Measurements from ENCODE around the gene TYRP1. TPM values are rescaled to one million over a fixed set of nuclear protein-coding genes. Genes with fewer than 3 reads are reported as not detected.

The TYRP1 gene
- total RNA-seq, 2 donors from 2014 or later, result 1.8 to 3.8 TPM

GRCh38 chr9:12656803-12657202 is 36.4 kb upstream of the TYRP1 start:
- H3K27ac ChIP-seq, result no peak overlapping the region
- no peak for ATAC-seq (ENCODE audit: insufficient number of reproducible peaks, low FRiP score, low read depth)
- H3K4me3 ChIP-seq, result no peak overlapping the region
- no peak for TF ChIP-seq CTCF (IDR thresholded peaks at IDR 0.05)
- no peaks in the 10 kb centered on the region for H3K9me3 ChIP-seq
- no peaks in the 10 kb centered on the region for H3K27me3 ChIP-seq (replicated peaks; ENCODE audit: insufficient read depth)
- H3K4me1 ChIP-seq (ENCODE audit: control insufficient read depth in 1 of 2, low read depth in 2 of 2), result no peaks in the 10 kb centered on the region
- no peaks in the 10 kb centered on the region for H3K36me3 ChIP-seq
- DNase-seq (ENCODE audit: low spot score), result no peak

GRCh38 chr9:12657233-12657632 is 36.0 kb upstream of the TYRP1 start:
- TF ChIP-seq CTCF (IDR thresholded peaks at IDR 0.05), result no peak
- Histone ChIP-seq H3K4me1 (ENCODE audit: control insufficient read depth in 1 of 2, low read depth in 2 of 2) (no peaks in the 10 kb centered on the region), H3K4me3 (no peak overlapping the region), H3K27me3 (replicated peaks; ENCODE audit: insufficient read depth) (no peaks in the 10 kb centered on the region), H3K9me3 (no peaks in the 10 kb centered on the region), H3K27ac (no peak overlapping the region), H3K36me3 (no peaks in the 10 kb centered on the region)
- no peak for ATAC-seq (ENCODE audit: insufficient number of reproducible peaks, low FRiP score, low read depth)
- no peak for DNase-seq (ENCODE audit: low spot score)

GRCh38 chr9:12657998-12658397 is 35.2 kb upstream of the TYRP1 start:
- DNase-seq (ENCODE audit: low spot score) (no peak), ATAC-seq (ENCODE audit: insufficient number of reproducible peaks, low FRiP score, low read depth) (no peak)
- no peak for TF ChIP-seq CTCF (IDR thresholded peaks at IDR 0.05)
- no peaks in the 10 kb centered on the region for H3K4me1 ChIP-seq (ENCODE audit: control insufficient read depth in 1 of 2, low read depth in 2 of 2)
- no peak overlapping the region for H3K27ac ChIP-seq
- H3K9me3 ChIP-seq, result no peaks in the 10 kb centered on the region
- H3K4me3 ChIP-seq, result no peak overlapping the region
- H3K27me3 ChIP-seq (replicated peaks; ENCODE audit: insufficient read depth), result no peaks in the 10 kb centered on the region
- H3K36me3 ChIP-seq, result no peaks in the 10 kb centered on the region

DNA sequence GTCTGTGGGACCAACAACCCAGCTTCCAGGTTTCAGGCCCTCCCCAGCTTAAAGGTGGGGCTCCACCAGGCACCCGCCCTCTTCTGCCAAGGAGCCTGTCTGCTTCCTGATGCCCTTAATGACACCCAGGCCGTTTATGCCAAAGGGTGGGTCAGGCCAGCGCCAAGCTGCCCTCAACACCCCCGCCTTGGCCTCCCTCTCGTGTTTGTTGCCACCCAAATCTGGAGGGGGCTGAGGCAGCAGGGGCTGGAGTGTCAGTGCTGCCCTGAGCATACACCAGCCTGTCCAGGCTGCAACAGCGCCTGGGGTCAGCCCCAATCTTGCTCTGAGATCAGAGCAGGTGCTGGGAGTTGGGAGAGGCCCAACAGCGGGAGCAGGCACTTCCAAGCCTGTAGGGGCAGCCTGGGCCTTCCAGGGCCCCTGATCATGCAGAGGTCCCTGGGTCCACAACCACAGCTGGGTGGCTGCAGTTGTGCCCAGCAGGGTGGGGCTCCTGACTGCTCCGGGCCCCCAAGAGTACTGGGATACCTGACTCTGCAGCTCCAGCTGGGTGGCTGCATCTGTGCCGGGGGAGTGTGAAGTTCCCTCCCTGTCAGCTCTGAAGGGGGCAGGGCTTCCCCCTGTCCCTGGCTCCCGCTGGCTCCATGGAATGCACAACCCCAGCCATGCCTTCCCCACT is 34.5 kb upstream of the TYRP1 start:
- H3K27me3 ChIP-seq (replicated peaks; ENCODE audit: insufficient read depth), result no peaks in the 10 kb centered on the region
- TF ChIP-seq CTCF (IDR thresholded peaks at IDR 0.05), result no peak
- ATAC-seq (ENCODE audit: insufficient number of reproducible peaks, low FRiP score, low read depth) (no peak), DNase-seq (ENCODE audit: low spot score) (no peak)
- H3K9me3 ChIP-seq, result no peaks in the 10 kb centered on the region
- no peaks in the 10 kb centered on the region for H3K36me3 ChIP-seq
- H3K4me3 ChIP-seq, result no peak overlapping the region
- no peak overlapping the region for H3K27ac ChIP-seq
- no peaks in the 10 kb centered on the region for H3K4me1 ChIP-seq (ENCODE audit: control insufficient read depth in 1 of 2, low read depth in 2 of 2)

DNA sequence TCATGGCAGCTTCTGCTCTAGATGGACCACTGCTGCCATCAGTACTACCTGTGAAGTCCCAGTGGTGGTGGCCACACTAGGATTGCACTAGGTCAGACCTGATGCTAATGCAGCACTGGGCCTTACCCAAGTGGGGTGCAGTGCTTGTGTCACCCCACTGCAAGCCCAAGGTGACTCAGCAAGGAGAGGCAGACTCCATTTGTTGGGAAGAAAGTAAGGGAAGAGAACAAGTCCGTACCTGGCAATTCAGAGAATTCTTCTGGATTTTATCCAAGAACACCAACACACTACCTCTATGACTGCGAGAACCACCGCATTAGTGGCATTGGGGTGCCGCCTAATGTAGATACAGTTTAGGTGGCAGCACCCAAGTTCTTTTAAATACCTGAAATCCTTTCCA is 34.0 kb upstream of the TYRP1 start:
- no peaks in the 10 kb centered on the region for H3K27me3 ChIP-seq (replicated peaks; ENCODE audit: insufficient read depth)
- no peaks in the 10 kb centered on the region for H3K4me1 ChIP-seq (ENCODE audit: control insufficient read depth in 1 of 2, low read depth in 2 of 2)
- H3K27ac ChIP-seq, result no peak overlapping the region
- no peak for TF ChIP-seq CTCF (IDR thresholded peaks at IDR 0.05)
- no peaks in the 10 kb centered on the region for H3K9me3 ChIP-seq
- H3K36me3 ChIP-seq, result no peaks in the 10 kb centered on the region
- H3K4me3 ChIP-seq, result no peak overlapping the region
- ATAC-seq (ENCODE audit: insufficient number of reproducible peaks, low FRiP score, low read depth) (no peak), DNase-seq (ENCODE audit: low spot score) (no peak)
